ENCODE results near the gene SYNPR.

DNA sequence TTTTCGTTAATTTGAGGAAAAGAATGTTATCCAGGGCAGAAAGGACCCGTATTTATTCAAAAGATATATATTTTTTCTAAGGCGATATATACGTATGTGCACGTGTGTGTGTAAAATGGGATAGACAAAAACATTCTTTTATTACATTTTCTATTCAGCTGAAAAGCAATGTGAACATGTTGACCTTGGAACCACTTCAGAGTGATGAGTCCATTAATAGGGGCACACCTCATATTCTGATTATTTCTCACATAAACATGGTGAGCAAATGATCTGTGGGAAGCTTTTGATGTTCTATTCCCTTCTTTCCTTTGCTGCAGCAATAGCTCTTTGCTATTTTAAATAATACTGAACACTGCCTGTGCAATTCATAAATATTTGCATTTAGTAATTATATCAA lies 87.6 kb downstream of the SYNPR start:
- TF ChIP-seq, protein P1, sequence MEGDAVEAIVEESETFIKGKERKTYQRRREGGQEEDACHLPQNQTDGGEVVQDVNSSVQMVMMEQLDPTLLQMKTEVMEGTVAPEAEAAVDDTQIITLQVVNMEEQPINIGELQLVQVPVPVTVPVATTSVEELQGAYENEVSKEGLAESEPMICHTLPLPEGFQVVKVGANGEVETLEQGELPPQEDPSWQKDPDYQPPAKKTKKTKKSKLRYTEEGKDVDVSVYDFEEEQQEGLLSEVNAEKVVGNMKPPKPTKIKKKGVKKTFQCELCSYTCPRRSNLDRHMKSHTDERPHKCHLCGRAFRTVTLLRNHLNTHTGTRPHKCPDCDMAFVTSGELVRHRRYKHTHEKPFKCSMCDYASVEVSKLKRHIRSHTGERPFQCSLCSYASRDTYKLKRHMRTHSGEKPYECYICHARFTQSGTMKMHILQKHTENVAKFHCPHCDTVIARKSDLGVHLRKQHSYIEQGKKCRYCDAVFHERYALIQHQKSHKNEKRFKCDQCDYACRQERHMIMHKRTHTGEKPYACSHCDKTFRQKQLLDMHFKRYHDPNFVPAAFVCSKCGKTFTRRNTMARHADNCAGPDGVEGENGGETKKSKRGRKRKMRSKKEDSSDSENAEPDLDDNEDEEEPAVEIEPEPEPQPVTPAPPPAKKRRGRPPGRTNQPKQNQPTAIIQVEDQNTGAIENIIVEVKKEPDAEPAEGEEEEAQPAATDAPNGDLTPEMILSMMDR (IDR thresholded peaks at IDR 0.05; ENCODE audit: low read depth, low read length) = no peak
- TF ChIP-seq POLR2A (IDR thresholded peaks at IDR 0.05; ENCODE audit: extremely low read depth, insufficient read length) (no peak), MYC (IDR thresholded peaks at IDR 0.05; ENCODE audit: low read depth, low read length) (no peak)
- TF ChIP-seq, protein P2, sequence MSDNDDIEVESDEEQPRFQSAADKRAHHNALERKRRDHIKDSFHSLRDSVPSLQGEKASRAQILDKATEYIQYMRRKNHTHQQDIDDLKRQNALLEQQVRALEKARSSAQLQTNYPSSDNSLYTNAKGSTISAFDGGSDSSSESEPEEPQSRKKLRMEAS (IDR thresholded peaks at IDR 0.05; ENCODE audit: low read depth, low read length) = no peak

All from NB4 (cell line).